Mucosa of stomach (tissue), 1 donor: Measurements from ENCODE around the gene RACK1.
"Not testable (repeated sequence)": the region's sequence is repeated elsewhere in the genome, so short reads cannot be mapped to it uniquely, and the experiment has no call there.

ENCODE experiments used
- H3K27me3 ChIP-seq: one replicate; pipeline ENCODE4 v1.7.0; 2013; ENCODE audit warnings: mild to moderate bottlenecking, low read length; ENCODE audit not compliant: control insufficient read depth, insufficient read depth
- H3K36me3 ChIP-seq: one replicate; pipeline ENCODE4 v1.7.0; 2013; ENCODE audit warnings: low read length; ENCODE audit not compliant: control insufficient read depth, insufficient read depth
- H3K4me1 ChIP-seq: one replicate; pipeline ENCODE4 v1.7.0; 2013; ENCODE audit warnings: mild to moderate bottlenecking, low read length; ENCODE audit not compliant: control insufficient read depth, insufficient read depth
- H3K4me3 ChIP-seq: one replicate; pipeline ENCODE4 v1.7.0; 2013; ENCODE audit warnings: low read length
- H3K9ac ChIP-seq: one replicate; pipeline ENCODE4 v1.7.0; 2013; ENCODE audit warnings: mild to moderate bottlenecking, low read length, moderate library complexity
- H3K9me3 ChIP-seq: one replicate; pipeline ENCODE4 v1.7.0; 2013; ENCODE audit warnings: mild to moderate bottlenecking, low read length, moderate library complexity; ENCODE audit not compliant: control insufficient read depth
- donor health status: Pancreatic carcinoma.

The RACK1 gene

DNA sequence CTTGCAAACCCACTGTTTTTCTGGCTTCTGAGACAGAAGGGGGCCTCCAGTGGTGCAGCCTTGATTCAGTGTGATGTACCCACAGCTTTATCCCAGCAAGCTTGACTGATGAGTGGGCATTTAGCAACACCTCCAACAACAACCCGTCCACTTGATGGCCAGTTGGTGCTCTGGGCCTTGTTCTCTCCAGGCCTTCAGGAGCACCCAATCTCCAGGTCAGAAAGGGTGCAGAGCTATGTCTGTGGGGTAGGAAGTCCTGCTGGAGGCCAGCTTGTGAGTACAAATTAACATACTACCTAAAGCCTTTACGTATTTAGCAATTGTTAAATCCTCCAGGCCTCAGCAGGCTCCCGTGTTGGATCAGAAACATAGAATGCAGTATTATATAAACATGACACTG, 27.4 kb upstream of the RACK1 start:
- H3K36me3 ChIP-seq: no peaks in the 10 kb centered on the region
- H3K9me3 ChIP-seq: no peaks in the 10 kb centered on the region
- H3K4me1 ChIP-seq: no peaks in the 10 kb centered on the region
- no peak overlapping the region for H3K4me3 ChIP-seq
- no peaks in the 10 kb centered on the region for H3K27me3 ChIP-seq
- no peak overlapping the region for H3K9ac ChIP-seq

GRCh38 chr5:181267907-181268306, 24.2 kb upstream of the RACK1 start:
- not testable (repeated sequence) for H3K4me3 ChIP-seq, H3K36me3 ChIP-seq, H3K4me1 ChIP-seq, H3K9me3 ChIP-seq, H3K9ac ChIP-seq, H3K27me3 ChIP-seq

GRCh38 chr5:181267291-181267904, 23.7 kb upstream of the RACK1 start:
- H3K4me3 ChIP-seq, H3K9me3 ChIP-seq, H3K36me3 ChIP-seq, H3K4me1 ChIP-seq, H3K9ac ChIP-seq, H3K27me3 ChIP-seq: not testable (repeated sequence)

- H3K9ac ChIP-seq: no peak overlapping the region
- H3K9me3 ChIP-seq: no peaks in the 10 kb centered on the region
- H3K36me3 ChIP-seq: no peaks in the 10 kb centered on the region
- peaks cover 2% of the 10 kb centered on the region for H3K4me1 ChIP-seq
- H3K4me3 ChIP-seq: no peak overlapping the region
- no peaks in the 10 kb centered on the region for H3K27me3 ChIP-seq
These were observed 21.5 kb upstream of the RACK1 start for GRCh38 chr5:181265092-181265671.

DNA sequence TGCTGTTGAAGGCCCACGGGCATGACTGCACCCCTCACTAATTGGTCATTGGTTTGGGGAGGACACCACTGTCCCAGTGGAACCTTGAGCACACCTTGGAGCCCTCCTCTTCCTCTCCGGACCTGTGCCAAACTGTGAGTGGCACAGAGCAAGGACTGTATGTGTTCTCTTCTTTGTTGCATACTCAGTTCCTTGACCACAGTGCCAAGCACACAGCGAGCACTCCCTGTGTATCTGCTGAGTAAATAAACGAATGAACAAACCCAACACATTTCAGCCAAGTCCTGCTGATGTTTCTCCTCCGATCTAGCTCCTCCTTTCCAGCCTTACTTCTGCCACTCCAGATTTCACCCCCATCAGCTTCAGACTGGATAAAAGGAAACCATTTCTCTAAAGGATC, 19.9 kb upstream of the RACK1 start:
- Histone ChIP-seq H3K9ac (no peak overlapping the region), H3K36me3 (no peaks in the 10 kb centered on the region), H3K4me1 (peaks cover 17% of the 10 kb centered on the region), H3K4me3 (no peak overlapping the region), H3K9me3 (no peaks in the 10 kb centered on the region), H3K27me3 (no peaks in the 10 kb centered on the region)

DNA sequence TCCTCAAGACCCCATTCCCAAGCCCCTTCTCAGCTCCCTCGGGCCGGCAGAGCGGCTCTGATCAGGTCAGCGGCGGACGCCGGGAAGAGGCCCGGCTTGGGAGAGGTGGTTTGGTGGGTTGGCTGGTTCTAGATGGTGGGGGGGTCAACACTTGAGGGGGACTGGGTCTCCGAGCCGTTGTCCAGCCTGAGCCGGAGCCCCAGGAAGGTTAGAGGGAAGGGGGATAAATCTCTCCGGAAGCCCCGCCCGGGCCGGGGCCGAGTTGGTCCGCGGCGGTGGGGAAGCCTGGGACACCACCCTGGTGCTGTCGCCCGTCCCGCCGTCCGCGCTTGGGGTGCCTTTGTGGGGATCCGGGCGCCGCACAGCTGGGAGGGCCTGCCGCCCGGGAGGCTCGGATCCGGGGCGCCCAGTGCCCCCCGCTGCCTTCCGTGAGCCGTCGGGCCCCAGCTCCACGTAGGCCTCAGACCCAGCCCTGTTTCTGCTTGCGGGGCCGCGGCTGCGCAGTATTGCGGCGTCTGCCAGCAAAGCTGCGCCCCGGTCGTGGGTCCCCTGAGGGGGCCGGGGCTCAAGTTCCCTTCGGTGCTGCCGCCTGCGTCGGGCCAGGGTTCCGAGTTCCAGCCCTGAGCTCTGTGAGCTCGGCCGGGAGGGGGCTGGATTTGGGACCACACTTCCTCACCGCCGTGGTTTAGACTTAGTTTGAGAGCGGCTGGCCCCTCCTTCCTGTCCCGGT, 17.8 kb upstream of the RACK1 start:
- H3K4me1 ChIP-seq: peaks cover 22% of the 10 kb centered on the region
- H3K36me3 ChIP-seq: no peaks in the 10 kb centered on the region
- peak overlapping the region; percentile 100 for H3K9ac ChIP-seq
- H3K27me3 ChIP-seq: no peaks in the 10 kb centered on the region
- H3K9me3 ChIP-seq: no peaks in the 10 kb centered on the region
- H3K4me3 ChIP-seq: peak overlapping the region; percentile 70

DNA sequence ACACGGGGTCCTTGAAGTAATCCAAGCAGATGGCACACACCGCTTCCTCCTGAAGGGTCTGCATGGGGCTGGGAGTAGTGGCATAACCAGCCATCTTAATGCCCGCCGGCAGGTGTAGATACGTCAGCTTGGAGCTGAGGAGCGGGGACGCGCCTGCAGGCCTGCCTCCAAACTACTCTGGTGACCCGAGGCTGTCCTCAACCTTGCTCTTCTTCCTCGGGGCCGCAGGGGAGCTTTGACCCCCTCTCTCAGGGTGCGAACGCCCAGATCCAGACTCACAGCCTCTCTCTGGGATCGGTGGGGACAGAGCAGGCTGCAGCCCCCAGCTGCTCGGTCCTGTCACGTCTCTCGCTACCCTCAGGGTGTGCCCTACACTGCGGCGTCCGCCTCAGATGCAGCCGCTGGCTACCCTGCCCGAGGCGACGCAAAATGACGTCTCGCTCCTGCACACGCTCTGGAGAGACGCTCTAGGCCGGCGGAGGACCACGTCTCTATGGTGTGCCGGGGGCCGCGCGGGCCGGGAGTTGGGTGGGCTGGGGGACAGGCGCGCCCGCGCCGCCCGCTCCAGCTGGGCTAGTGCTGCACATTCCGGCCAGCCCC, 17.1 kb upstream of the RACK1 start, which contains the start of gene TRIM52:
Gene TRIM52, minus strand, starts transcription at position 424 of the 600 bp plus-strand sequence. Its CDS starts 330 bp downstream, at position 94.
- Histone ChIP-seq H3K4me1 (peaks cover 22% of the 10 kb centered on the region), H3K27me3 (no peaks in the 10 kb centered on the region), H3K9ac (peak within 1 kb of the TSS; percentile 100)

GRCh38 chr5:181259974-181260719, 16.4 kb upstream of the RACK1 start:
- Histone ChIP-seq H3K4me3 (peak overlapping the region; percentile 70), H3K4me1 (peaks cover 22% of the 10 kb centered on the region), H3K27me3 (no peaks in the 10 kb centered on the region), H3K9me3 (no peaks in the 10 kb centered on the region), H3K9ac (peak overlapping the region; percentile 100), H3K36me3 (no peaks in the 10 kb centered on the region)

More for the DNA sequence above, 17.1 kb upstream of the RACK1 start, which contains the start of gene TRIM52:
- Histone ChIP-seq H3K36me3 (no peaks in the 10 kb centered on the region), H3K4me3 (peak within 1 kb of the TSS; percentile 70), H3K9me3 (no peaks in the 10 kb centered on the region)

DNA sequence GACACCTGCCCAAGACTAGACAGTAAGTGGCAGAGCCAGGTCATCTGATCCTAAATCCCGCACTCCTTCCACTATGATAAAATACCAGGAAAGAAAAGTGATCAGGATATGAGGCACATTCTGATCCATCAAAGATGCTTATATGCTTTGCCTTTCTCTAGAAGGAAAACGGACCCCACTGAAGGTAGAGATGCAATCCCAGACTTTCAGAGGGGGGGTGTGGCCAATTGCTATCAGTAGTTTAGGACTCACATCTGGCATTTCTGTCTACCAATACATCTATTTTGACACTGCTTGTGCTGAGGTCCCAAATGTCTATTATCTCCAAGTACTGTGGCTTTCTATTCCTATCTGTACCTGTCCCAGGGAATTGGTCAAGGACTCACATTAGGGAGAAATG, 15.6 kb upstream of the RACK1 start:
- Histone ChIP-seq H3K36me3 (no peaks in the 10 kb centered on the region), H3K9ac (peak overlapping the region; percentile 100), H3K9me3 (no peaks in the 10 kb centered on the region), H3K27me3 (no peaks in the 10 kb centered on the region), H3K4me1 (peaks cover 22% of the 10 kb centered on the region), H3K4me3 (peak overlapping the region; percentile 70)

DNA sequence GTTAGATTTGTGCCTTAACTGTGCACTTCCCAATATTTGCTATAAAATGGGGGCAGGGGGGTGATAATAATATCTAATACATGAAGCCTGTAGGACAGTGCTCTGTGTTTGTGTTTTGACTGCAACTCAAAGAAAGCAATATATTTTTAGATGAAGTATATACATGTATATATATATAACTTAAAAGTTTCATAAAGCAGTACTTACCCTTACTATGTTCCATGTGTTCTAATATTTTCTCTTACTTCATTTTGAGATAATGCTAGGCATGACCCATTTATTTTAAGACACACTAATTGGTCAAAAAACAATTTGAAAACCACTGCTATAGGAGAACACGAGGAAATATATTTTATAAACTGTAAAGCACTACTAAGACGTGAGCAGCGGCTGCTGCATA, 14.9 kb upstream of the RACK1 start:
- H3K27me3 ChIP-seq: no peaks in the 10 kb centered on the region
- H3K9me3 ChIP-seq: no peaks in the 10 kb centered on the region
- peak overlapping the region; percentile 100 for H3K9ac ChIP-seq
- no peak overlapping the region for H3K4me3 ChIP-seq
- peaks cover 22% of the 10 kb centered on the region for H3K4me1 ChIP-seq
- no peaks in the 10 kb centered on the region for H3K36me3 ChIP-seq

DNA sequence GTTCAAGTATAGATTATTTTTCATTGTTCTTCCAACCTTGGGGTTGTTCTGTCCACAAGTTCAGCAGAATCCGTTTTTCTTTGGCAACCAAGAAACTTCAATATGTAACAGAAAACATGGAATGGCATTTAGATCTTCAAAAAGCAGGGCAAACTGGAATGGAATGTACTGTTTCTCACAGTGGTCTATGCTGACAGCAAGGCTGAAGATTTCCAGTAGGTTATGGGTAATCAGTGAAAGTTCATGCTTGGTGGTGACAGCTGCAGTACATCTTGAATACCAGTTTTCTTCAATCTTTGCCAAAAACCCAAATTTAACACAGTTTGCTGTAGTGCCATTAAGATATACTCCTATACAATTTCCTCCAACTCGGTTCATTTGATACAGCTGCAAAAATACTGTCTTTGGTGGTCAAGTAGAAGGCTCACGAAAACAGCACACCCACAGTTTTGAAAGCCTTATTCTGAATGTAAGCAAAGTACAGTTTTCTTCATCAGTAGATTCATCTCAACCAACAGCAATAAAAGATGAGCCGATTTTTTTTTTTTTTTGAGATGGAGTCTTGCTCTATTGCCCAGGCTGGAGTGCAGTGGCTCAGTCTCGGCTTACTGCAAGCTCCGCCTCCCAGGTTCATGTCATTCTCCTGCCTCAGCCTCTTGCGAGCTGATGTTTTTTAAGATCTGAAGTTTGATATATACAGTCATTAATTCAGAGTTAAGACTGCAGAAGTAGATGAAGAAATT, 12.3 kb upstream of the RACK1 start:
- peaks cover 22% of the 10 kb centered on the region for H3K4me1 ChIP-seq
- H3K9ac ChIP-seq: no peak overlapping the region
- H3K27me3 ChIP-seq: no peaks in the 10 kb centered on the region
- H3K4me3 ChIP-seq: no peak overlapping the region
- H3K36me3 ChIP-seq: no peaks in the 10 kb centered on the region
- no peaks in the 10 kb centered on the region for H3K9me3 ChIP-seq
